Heart right ventricle (tissue), 16 donors: Measurements from ENCODE around the gene ECE1. TPM values are rescaled to one million over a fixed set of nuclear protein-coding genes. Genes with fewer than 3 reads are reported as not detected.
A peak's percentile ranks its signal among the peaks of the same experiment; 100 is the strongest.
"Not testable (repeated sequence)": the region's sequence is repeated elsewhere in the genome, so short reads cannot be mapped to it uniquely, and the experiment has no call there.

Experiments
- ATAC-seq, 8 donors: fragments of 200-7000 bp; cut with Tn5 transposase; one replicate each; pipeline ENCODE4 v1.9.1; 2020; ENCODE audit warnings: mild to moderate bottlenecking in 8 of 8, moderate library complexity in 8 of 8, moderate number of reproducible peaks in 1 of 8
- DNase-seq, 2 donors: peaks; one replicate each; pipeline ENCODE4 v3.0.0-alpha.2; 2020
- H3K27ac ChIP-seq, 10 donors: fragments of 200-600 bp; sonication (generic) in 2 of 10; one replicate each; pipeline versions ENCODE4 v1.5.0 to v1.8.0; 2020 to 2022; ENCODE audit warnings: mild to moderate bottlenecking in 3 of 10
- H3K27me3 ChIP-seq, 7 donors: fragments of 200-600 bp; one replicate each; pipeline ENCODE4 v1.8.0; 2021 to 2022; ENCODE audit warnings: mild to moderate bottlenecking in 2 of 7
- H3K36me3 ChIP-seq, 9 donors: fragments of 200-600 bp; sonication (generic) in 1 of 9; one replicate each; pipeline versions ENCODE4 v1.5.0 to v1.8.0; 2020 to 2022; ENCODE audit warnings: mild to moderate bottlenecking in 2 of 9
- H3K4me1 ChIP-seq, 9 donors: fragments of 200-600 bp; sonication (generic) in 1 of 9; one replicate each; pipeline versions ENCODE4 v1.5.0 to v1.8.0; 2020 to 2022; ENCODE audit warnings: mild to moderate bottlenecking in 4 of 9
- H3K4me3 ChIP-seq, 10 donors: fragments of 200-600 bp; sonication (generic) in 2 of 10; one replicate each; pipeline versions ENCODE4 v1.5.0 to v1.8.0; 2020 to 2022; ENCODE audit warnings: mild to moderate bottlenecking in 7 of 10, moderate library complexity in 2 of 10
- H3K9me3 ChIP-seq, 11 donors: fragments of 200-600 bp in 10 of 11; sonication (generic) in 2 of 11; one replicate each; pipeline versions ENCODE4 v1.5.0 to v1.8.0; 2013 to 2022; ENCODE audit warnings: mild to moderate bottlenecking in 2 of 11, control low read depth in 1 of 11, moderate library complexity in 1 of 11
- WGBS, 2 donors: extraction: QIAGEN DNeasy Blood & Tissue Kit; methylation state at CpG; one replicate each; pipeline ENCODE4 v1.1.7; 2013; ENCODE audit warnings: inconsistent platforms in 1 of 2; 5-methylcytosine and 5-hydroxymethylcytosine counted together
- intact Hi-C, 10 donors: fragments of 100-400 bp; cut with DNase I; formaldehyde crosslinking; loops; one replicate each; pipeline versions ENCODE4 v1.11.1 to v1.14.2; 2022
- polyA plus RNA-seq, 2 donors: library from polyadenylated mRNA; stranded (reverse); fragments of 200-250 nt; gene quantifications; one replicate each; pipeline ENCODE4 v1.2.3, GENCODE V29; 2013
- total RNA-seq, 10 donors: library from RNA; stranded (reverse); fragmentation: NEBNext Ultra II Directional in 3 of 10; extraction: Animal tissue kit (Norgen Biotek cat#: 25700) in 3 of 10; gene quantifications; one replicate each; pipeline versions ENCODE4 v1.2.1 to v1.2.4, GENCODE V29; 2021 to 2023
- TF ChIP-seq, protein P1 (sequence below), 9 donors: fragments of 200-600 bp; sonication (generic) in 2 of 9; IDR thresholded peaks; one replicate each; pipeline versions ENCODE4 v1.5.0 to v1.8.0; 2021 to 2022; ENCODE audit warnings: antibody characterized with exemption in 9 of 9, mild to moderate bottlenecking in 5 of 9, moderate library complexity in 1 of 9
- donor health status: Arrhythmogenic right ventricular cardiomyopathy.
- donor health status: ischemic (EF 13 %, LVEDD 7.1; RV severe dilation, severe dysfunction).
- donor health status: healthy with polysubstance abuse.
- donor health status: DM: no; HTN: yes; CAD: no.
- donor health status: DM: no; HTN: no; CAD: no.
- donor health status: ischemic (EF 25% LVEDD 6.9; RV normal size, moderate dysfunction).
- donor health status: ischemic (EF 25% LVEDD 5.7; RV mildly dilated, moderate dysfunction).
- donor health status: healthy.
- donor health status: DM: yes; HTN: yes; CAD: no.
- donor health status: Ischemic cardiomyopathy.
- donor health status: ischemic (EF 35%, LVEDD 5.7; RV mildly dilated, moderate dysfunction).
- donor health status: nonischemic (EF 11% LVEDD 7.7; RV severe dilation, severe dysfunction).
- donor health status: DM: yes; HTN: yes; CAD: no.
- donor health status: PGD.
- donor health status: ischemic (EF 29% LVEDD 5.4; RV normal size, mild dysfunction).
- donor health status: nonischemic (EF 23%, LVEDD 6.1; RV moderate dilation, normal function).

Gene ECE1
- total and polyA plus RNA-seq, 12 donors = 30.6 to 81.8 (median 51.8) TPM

DNA sequence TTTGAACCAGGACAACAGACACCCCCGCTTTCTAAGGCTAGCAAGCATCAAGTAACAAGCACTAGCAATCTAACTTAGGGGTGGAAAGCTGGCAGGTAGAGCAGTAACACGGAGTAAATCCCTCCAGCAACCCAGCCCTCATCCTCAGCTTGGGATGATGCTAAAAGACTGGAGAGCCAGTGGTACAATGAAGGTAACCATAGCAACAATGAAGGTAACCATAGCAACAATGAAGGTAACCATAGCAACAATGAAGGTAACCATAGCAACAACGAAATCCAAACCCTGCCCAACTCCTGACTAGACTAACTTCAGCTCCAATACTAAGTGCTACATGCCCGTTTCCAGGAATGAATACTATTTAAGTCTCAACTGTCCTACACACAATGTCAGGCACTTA lies 91.3 kb downstream of the ECE1 start:
- Histone ChIP-seq H3K36me3 (no peaks in the 10 kb centered on the region), H3K9me3 (no peaks in the 10 kb centered on the region), H3K4me3 (no peak overlapping the region), H3K27ac (no peak overlapping the region), H3K4me1 (peaks cover 0 to 6% (median 0%) of the 10 kb centered on the region in 9 donors), H3K27me3 (peaks cover 0 to 4% (median 0%) of the 10 kb centered on the region in 7 donors)
- TF ChIP-seq, protein P1, sequence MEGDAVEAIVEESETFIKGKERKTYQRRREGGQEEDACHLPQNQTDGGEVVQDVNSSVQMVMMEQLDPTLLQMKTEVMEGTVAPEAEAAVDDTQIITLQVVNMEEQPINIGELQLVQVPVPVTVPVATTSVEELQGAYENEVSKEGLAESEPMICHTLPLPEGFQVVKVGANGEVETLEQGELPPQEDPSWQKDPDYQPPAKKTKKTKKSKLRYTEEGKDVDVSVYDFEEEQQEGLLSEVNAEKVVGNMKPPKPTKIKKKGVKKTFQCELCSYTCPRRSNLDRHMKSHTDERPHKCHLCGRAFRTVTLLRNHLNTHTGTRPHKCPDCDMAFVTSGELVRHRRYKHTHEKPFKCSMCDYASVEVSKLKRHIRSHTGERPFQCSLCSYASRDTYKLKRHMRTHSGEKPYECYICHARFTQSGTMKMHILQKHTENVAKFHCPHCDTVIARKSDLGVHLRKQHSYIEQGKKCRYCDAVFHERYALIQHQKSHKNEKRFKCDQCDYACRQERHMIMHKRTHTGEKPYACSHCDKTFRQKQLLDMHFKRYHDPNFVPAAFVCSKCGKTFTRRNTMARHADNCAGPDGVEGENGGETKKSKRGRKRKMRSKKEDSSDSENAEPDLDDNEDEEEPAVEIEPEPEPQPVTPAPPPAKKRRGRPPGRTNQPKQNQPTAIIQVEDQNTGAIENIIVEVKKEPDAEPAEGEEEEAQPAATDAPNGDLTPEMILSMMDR (IDR thresholded peaks at IDR 0.05) = no peak
- intact Hi-C loops = loop anchor here in 6 of 10 donors (5.0 to 10.0 kb wide), 4 partner anchors 214 to 502 kb away; partner anchors contain the start of gene HP1BP3 (in 1 of the 6)
- ATAC-seq = no peak
- 66 to 67% methylated on average over 4 of the region's 4 CpGs for WGBS, 2 donors
- no peak for DNase-seq

GRCh38 chr1:21192871-21193270 lies 97.4 kb downstream of the ECE1 start:
- no peaks in the 10 kb centered on the region for H3K9me3 ChIP-seq
- H3K4me3 ChIP-seq = no peak overlapping the region
- DNase-seq = no peak
- H3K4me1 ChIP-seq = peaks cover 0 to 26% (median 14%) of the 10 kb centered on the region in 9 donors
- TF ChIP-seq, protein P1 (IDR thresholded peaks at IDR 0.05) = no peak
- intact Hi-C loops = loop anchor here in 4 of 10 donors (2.0 to 10.0 kb wide), 4 partner anchors 206 to 408 kb away; partner anchors contain the start of gene HP1BP3 (in 1 of the 4)
- no peak for ATAC-seq
- peaks cover 0 to 4% (median 0%) of the 10 kb centered on the region in 7 donors for H3K27me3 ChIP-seq
- 82 to 90% methylated on average over 4 of the region's 4 CpGs for WGBS, 2 donors
- no peaks in the 10 kb centered on the region for H3K36me3 ChIP-seq
- H3K27ac ChIP-seq = peak overlapping the region in 1 of 10 donors; percentile 29

DNA sequence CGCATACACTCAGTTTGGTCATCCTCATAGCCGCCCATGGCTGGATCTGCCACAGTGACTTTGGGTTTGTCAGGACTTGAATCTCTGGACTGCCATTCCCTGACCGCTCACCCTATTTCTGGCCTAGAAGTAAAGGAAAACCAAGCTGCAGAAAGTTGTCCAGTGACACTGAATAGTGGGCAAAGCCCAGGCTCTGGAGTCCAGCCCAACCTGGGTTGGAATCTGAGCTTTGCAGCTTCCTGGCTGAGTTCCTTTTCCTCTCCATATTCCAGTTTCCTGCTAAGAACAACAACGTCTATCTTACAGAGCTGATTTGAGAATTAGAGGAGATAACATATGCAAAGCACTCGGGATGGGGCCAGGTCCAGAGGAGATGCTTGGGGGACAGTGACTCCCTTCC lies 98.0 kb downstream of the ECE1 start:
- peak overlapping the region in 1 of 10 donors; percentile 29 for H3K27ac ChIP-seq
- ATAC-seq (peak in 1 of 8 donors; percentile 52), DNase-seq (no peak)
- H3K36me3 ChIP-seq = no peaks in the 10 kb centered on the region
- peaks cover 0 to 4% (median 0%) of the 10 kb centered on the region in 7 donors for H3K27me3 ChIP-seq
- peaks cover 0 to 26% (median 14%) of the 10 kb centered on the region in 9 donors for H3K4me1 ChIP-seq
- H3K9me3 ChIP-seq = no peaks in the 10 kb centered on the region
- intact Hi-C loops = loop anchor here in 4 of 10 donors (2.0 to 10.0 kb wide), 4 partner anchors 205 to 407 kb away; partner anchors contain the start of gene HP1BP3 (in 1 of the 4)
- 57 to 58% methylated on average over 5 of the region's 5 CpGs for WGBS, 2 donors
- TF ChIP-seq, protein P1 (IDR thresholded peaks at IDR 0.05) = no peak
- no peak overlapping the region for H3K4me3 ChIP-seq

DNA sequence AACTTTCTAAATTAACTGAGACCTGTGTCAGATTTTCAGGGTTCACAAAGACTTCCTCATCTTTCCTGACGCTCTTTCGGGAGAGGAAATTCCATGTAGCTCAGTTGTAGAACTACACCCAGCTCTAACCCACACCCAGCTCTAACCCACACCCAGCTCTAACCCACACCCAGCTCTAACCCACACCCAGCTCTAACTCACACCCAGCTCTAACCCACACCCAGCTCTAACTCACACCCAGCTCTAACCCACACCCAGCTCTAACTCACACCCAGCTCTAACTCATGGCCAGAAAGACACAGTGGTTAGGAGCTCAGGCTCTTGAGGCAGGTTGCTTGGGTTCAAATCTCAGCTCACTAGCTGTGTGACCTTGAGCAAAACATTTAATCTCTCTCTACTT lies 99.5 kb downstream of the ECE1 start:
- not testable (repeated sequence) for H3K27ac ChIP-seq, DNase-seq, H3K27me3 ChIP-seq, H3K36me3 ChIP-seq, H3K4me3 ChIP-seq, H3K9me3 ChIP-seq
- ATAC-seq = peak in 1 of 8 donors; percentile 21
- peaks cover 0 to 26% (median 14%) of the 10 kb centered on the region in 9 donors for H3K4me1 ChIP-seq
- intact Hi-C loops = loop anchor here in 4 of 10 donors (5.0 to 10.0 kb wide), 3 partner anchors 203 to 406 kb away; partner anchors contain the start of gene HP1BP3 (in 1 of the 4)
- 50 to 52% methylated on average over 2 of the region's 2 CpGs for WGBS, 2 donors
